HepG2 (cell line): Measurements from ENCODE around the gene SHC1. TPM values are rescaled to one million over a fixed set of nuclear protein-coding genes. Genes with fewer than 3 reads are reported as not detected.

Experiments used
- HNRNPLL ChIP-seq: fragments of 200-400 bp; formaldehyde crosslinking; IDR thresholded peaks from 2 replicates; pipeline ENCODE4 v1.6.1; 2017; ENCODE audit warnings: mild to moderate bottlenecking, low read depth, low read length; ENCODE audit not compliant: poor library complexity, severe bottlenecking
- HOXA7 ChIP-seq: sonication (generic); formaldehyde crosslinking; IDR thresholded peaks from 2 replicates; pipeline ENCODE4 v1.8.1; 2022; ENCODE audit warnings: mild to moderate bottlenecking, missing genetic modification reagents, moderate library complexity
- HOXA9 ChIP-seq: sonication (generic); formaldehyde crosslinking; IDR thresholded peaks from 2 replicates; pipeline ENCODE4 v1.8.1; 2022; ENCODE audit warnings: missing genetic modification reagents, mild to moderate bottlenecking, moderate library complexity, borderline replicate concordance
- KAT2B ChIP-seq: fragments of 150-350 bp; IDR thresholded peaks from 2 replicates; pipeline ENCODE4 v1.6.1; 2014; ENCODE audit warnings: low read depth, low read length, borderline replicate concordance
- KMT2A ChIP-seq: sonication (generic); formaldehyde crosslinking; IDR thresholded peaks from 2 replicates; pipeline ENCODE4 v1.4.0; 2020; ENCODE audit warnings: missing genetic modification reagents
- NFE2 ChIP-seq: sonication (generic); formaldehyde crosslinking; IDR thresholded peaks from 2 replicates; pipeline ENCODE4 v1.4.0; 2020; ENCODE audit warnings: missing genetic modification reagents
- NFRKB ChIP-seq: fragments of 450-650 bp; IDR thresholded peaks from 2 replicates; pipeline ENCODE4 v1.6.1; 2017
- PHF20 ChIP-seq: sonication (generic); formaldehyde crosslinking; IDR thresholded peaks from 2 replicates; pipeline ENCODE4 v1.5.0; 2020; ENCODE audit warnings: mild to moderate bottlenecking, missing genetic modification reagents
- SOX6 ChIP-seq, 2 experiments: fragments of 450-650 bp in 1 of 2; sonication (generic) in 1 of 2; formaldehyde crosslinking in 1 of 2; IDR thresholded peaks; 2 replicates each; pipeline versions ENCODE4 v1.4.0 to v1.6.1; 2017 to 2020; ENCODE audit warnings: antibody characterized with exemption in 1 of 2, mild to moderate bottlenecking in 1 of 2, missing genetic modification reagents in 1 of 2
- YY1 ChIP-seq: IDR thresholded peaks from 2 replicates; pipeline ENCODE4 v1.6.1; 2011; ENCODE audit warnings: low read length, low read depth, moderate library complexity, mild to moderate bottlenecking; ENCODE audit not compliant: insufficient read depth, insufficient replicate concordance
- ZBTB10 ChIP-seq: sonication (generic); formaldehyde crosslinking; IDR thresholded peaks from 2 replicates; pipeline ENCODE4 v1.4.0; 2020; ENCODE audit warnings: missing genetic modification reagents, borderline replicate concordance
- ZKSCAN1 ChIP-seq: fragments of 150-350 bp; IDR thresholded peaks from 2 replicates; pipeline ENCODE4 v1.6.1; 2014; ENCODE audit warnings: low read length
- ZNF292 ChIP-seq: sonication (generic); formaldehyde crosslinking; IDR thresholded peaks from 2 replicates; pipeline ENCODE4 v1.8.1; 2022; ENCODE audit warnings: mild to moderate bottlenecking, low read depth, missing genetic modification reagents, borderline replicate concordance
- ZNF432 ChIP-seq: sonication (generic); formaldehyde crosslinking; IDR thresholded peaks from 2 replicates; pipeline ENCODE4 v1.5.0; 2020; ENCODE audit warnings: missing genetic modification reagents, mild to moderate bottlenecking, borderline replicate concordance
- ZNF503 ChIP-seq: sonication (generic); formaldehyde crosslinking; IDR thresholded peaks from 2 replicates; pipeline ENCODE4 v1.4.0; 2020; ENCODE audit warnings: missing genetic modification reagents
- ZNF598 ChIP-seq: sonication (generic); formaldehyde crosslinking; IDR thresholded peaks from 2 replicates; pipeline ENCODE4 v1.5.1; 2020; ENCODE audit warnings: mild to moderate bottlenecking, missing genetic modification reagents, borderline replicate concordance
- ZNF660 ChIP-seq: sonication (generic); formaldehyde crosslinking; IDR thresholded peaks from 2 replicates; pipeline ENCODE4 v1.5.1; 2020; ENCODE audit warnings: mild to moderate bottlenecking, low read depth, missing genetic modification reagents, borderline replicate concordance
- ZNF792 ChIP-seq: IDR thresholded peaks from 2 replicates; pipeline ENCODE4 v1.6.1; 2016
- ZNF83 ChIP-seq: sonication (generic); formaldehyde crosslinking; IDR thresholded peaks from 2 replicates; pipeline ENCODE4 v1.4.0; 2020; ENCODE audit warnings: missing genetic modification reagents, mild to moderate bottlenecking, borderline replicate concordance
- polyA plus RNA-seq, 8 experiments: library from polyadenylated mRNA; depleted of rRNA in 3 of 8; stranded (reverse) in 7 of 8; unstranded in 1 of 8; fragments of >200 nt; fragmentation: Illumina TruSeq in 4 of 8; extraction: Trizol in 4 of 8; gene quantifications; 2 replicates each; pipeline versions ENCODE4 v1.2.1 to v1.2.3, GENCODE V29; 2011 to 2016; ENCODE audit warnings: low read depth in 4 of 8, missing spikeins in 1 of 8, mixed read lengths in 1 of 8; ENCODE audit not compliant: insufficient read depth in 1 of 8
- total RNA-seq, 5 experiments: library from RNA; depleted of rRNA; stranded (reverse); fragments of >200 nt; fragmentation: Illumina TruSeq; extraction: Trizol; gene quantifications; 2 replicates each; pipeline ENCODE4 v1.2.3, GENCODE V29; 2016; ENCODE audit warnings: low read depth in 1 of 5
- TF ChIP-seq, protein P1 (sequence below): sonication (generic); formaldehyde crosslinking; IDR thresholded peaks from 2 replicates; pipeline ENCODE4 v1.4.0; 2020; ENCODE audit warnings: missing genetic modification reagents, borderline replicate concordance

SHC1 gene
- total and polyA plus RNA-seq, 2 of the 13 experiments (the other 11 are each of a cell fraction or from before 2014, with no cell fraction given): 52.0 to 137 TPM

DNA sequence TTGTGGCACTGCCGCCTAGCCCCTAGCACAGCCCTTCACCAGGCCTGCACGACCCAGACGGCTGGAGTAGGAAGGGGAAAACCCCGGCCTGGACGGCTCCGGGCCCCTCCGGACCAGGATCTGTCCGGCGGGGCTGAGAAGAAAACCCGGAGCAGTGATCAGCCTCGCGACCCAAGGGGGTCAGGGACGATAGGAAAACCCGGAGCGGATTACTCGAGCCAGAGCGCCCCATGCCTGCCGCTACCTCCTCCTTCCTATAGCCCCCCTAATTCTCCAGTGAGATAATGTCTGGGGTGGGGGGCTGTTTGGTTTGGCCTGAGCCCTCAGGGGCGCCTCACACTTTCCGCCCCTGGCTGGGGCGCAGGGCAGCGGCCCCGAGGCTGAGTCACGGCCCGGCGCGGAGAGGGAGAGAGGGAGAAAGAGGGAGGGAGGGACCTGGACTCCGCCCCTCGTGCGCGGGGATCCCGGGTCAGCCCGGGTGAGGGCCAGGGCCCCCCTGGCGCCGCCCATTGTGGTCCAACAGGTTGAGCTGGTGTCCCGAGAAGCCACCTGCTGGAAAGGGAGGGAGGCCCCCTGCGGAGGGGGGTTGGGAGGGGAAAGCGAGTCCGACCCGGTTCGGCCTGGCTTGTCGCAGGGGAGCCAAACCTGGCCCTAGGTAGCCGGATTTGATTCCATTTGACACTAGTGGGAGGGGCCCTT lies 30.3 kb upstream of the SHC1 start (continued):
- TF ChIP-seq NFRKB (no peak), ZNF503 (CRISPR knock-in tag) (peak; percentile 49; the same call in 1 of the 2 replicates), HOXA7 (no peak), YY1 (peak; percentile 63), ZNF432 (CRISPR knock-in tag) (no peak), ZNF292 (CRISPR knock-in tag) (no peak), ZNF83 (CRISPR knock-in tag) (no peak; the same call in 1 of the 2 replicates), ZNF660 (CRISPR knock-in tag) (no peak), ZNF792 (peak; percentile 68; the same call in 1 of the 2 replicates), ZKSCAN1 (no peak), HOXA9 (CRISPR knock-in tag) (no peak), NFE2 (CRISPR knock-in tag) (peak; percentile 35; the same call in 1 of the 2 replicates), KMT2A (CRISPR knock-in tag) (no peak), PHF20 (CRISPR knock-in tag) (no peak; the same call in 1 of the 2 replicates), KAT2B (no peak), SOX6 (IDR thresholded peaks at IDR 0.05) (no peak), SOX6 (CRISPR knock-in tag; IDR thresholded peaks at IDR 0.05) (peak; percentile 87), HNRNPLL (peak; percentile 72), ZBTB10 (peak; percentile 99), ZNF598 (CRISPR knock-in tag) (no peak; the same call in 1 of the 2 replicates)
- TF ChIP-seq, protein P1, sequence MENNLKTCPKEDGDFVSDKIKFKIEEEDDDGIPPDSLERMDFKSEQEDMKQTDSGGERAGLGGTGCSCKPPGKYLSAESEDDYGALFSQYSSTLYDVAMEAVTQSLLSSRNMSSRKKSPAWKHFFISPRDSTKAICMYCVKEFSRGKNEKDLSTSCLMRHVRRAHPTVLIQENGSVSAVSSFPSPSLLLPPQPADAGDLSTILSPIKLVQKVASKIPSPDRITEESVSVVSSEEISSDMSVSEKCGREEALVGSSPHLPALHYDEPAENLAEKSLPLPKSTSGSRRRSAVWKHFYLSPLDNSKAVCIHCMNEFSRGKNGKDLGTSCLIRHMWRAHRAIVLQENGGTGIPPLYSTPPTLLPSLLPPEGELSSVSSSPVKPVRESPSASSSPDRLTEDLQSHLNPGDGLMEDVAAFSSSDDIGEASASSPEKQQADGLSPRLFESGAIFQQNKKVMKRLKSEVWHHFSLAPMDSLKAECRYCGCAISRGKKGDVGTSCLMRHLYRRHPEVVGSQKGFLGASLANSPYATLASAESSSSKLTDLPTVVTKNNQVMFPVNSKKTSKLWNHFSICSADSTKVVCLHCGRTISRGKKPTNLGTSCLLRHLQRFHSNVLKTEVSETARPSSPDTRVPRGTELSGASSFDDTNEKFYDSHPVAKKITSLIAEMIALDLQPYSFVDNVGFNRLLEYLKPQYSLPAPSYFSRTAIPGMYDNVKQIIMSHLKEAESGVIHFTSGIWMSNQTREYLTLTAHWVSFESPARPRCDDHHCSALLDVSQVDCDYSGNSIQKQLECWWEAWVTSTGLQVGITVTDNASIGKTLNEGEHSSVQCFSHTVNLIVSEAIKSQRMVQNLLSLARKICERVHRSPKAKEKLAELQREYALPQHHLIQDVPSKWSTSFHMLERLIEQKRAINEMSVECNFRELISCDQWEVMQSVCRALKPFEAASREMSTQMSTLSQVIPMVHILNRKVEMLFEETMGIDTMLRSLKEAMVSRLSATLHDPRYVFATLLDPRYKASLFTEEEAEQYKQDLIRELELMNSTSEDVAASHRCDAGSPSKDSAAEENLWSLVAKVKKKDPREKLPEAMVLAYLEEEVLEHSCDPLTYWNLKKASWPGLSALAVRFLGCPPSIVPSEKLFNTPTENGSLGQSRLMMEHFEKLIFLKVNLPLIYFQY (CRISPR knock-in tag): peak; percentile 100
